ENCODE results near the gene RASSF10.

The RASSF10 gene

GRCh38 chr11:13046637-13047570 lies 37.8 kb downstream of the RASSF10 start:
- H3K27me3 Mint-ChIP-seq (ENCODE audit: low read depth, poor library complexity), result no peaks in the 10 kb centered on the region
- peaks cover 12% of the 10 kb centered on the region for H3K9me3 Mint-ChIP-seq
- no peaks in the 10 kb centered on the region for H3K4me1 Mint-ChIP-seq
- TF ChIP-seq CTCF (IDR thresholded peaks at IDR 0.05), result no peak
- H3K4me3 Mint-ChIP-seq, result no peak overlapping the region
- DNase-seq, result no peak
- no peak overlapping the region for H3K27ac Mint-ChIP-seq
- no peaks in the 10 kb centered on the region for H3K36me3 Mint-ChIP-seq (ENCODE audit: low read depth)

- Mint-ChIP-seq H3K27me3 (ENCODE audit: low read depth, poor library complexity) (no peaks in the 10 kb centered on the region), H3K4me3 (no peak overlapping the region)
These were observed 38.8 kb downstream of the RASSF10 start for GRCh38 chr11:13047884-13048283.

GRCh38 chr11:13051257-13051656 lies 42.1 kb downstream of the RASSF10 start:
- no peak for DNase-seq
- Mint-ChIP-seq H3K27me3 (ENCODE audit: low read depth, poor library complexity) (no peaks in the 10 kb centered on the region), H3K27ac (no peak overlapping the region), H3K4me3 (no peak overlapping the region), H3K4me1 (peaks cover 8% of the 10 kb centered on the region), H3K9me3 (peaks cover 12% of the 10 kb centered on the region), H3K36me3 (ENCODE audit: low read depth) (no peaks in the 10 kb centered on the region)
- no peak for TF ChIP-seq CTCF (IDR thresholded peaks at IDR 0.05)

More at GRCh38 chr11:13047884-13048283, 38.8 kb downstream of the RASSF10 start:
- no peak for TF ChIP-seq CTCF (IDR thresholded peaks at IDR 0.05)
- H3K27ac Mint-ChIP-seq, result no peak overlapping the region
- DNase-seq, result no peak
- peaks cover 12% of the 10 kb centered on the region for H3K9me3 Mint-ChIP-seq
- H3K36me3 Mint-ChIP-seq (ENCODE audit: low read depth), result no peaks in the 10 kb centered on the region
- H3K4me1 Mint-ChIP-seq, result peaks cover 4% of the 10 kb centered on the region

- Mint-ChIP-seq H3K4me1 (peaks cover 8% of the 10 kb centered on the region), H3K9me3 (peaks cover 12% of the 10 kb centered on the region), H3K36me3 (ENCODE audit: low read depth) (no peaks in the 10 kb centered on the region), H3K27me3 (ENCODE audit: low read depth, poor library complexity) (no peaks in the 10 kb centered on the region), H3K4me3 (no peak overlapping the region), H3K27ac (no peak overlapping the region)
- no peak for TF ChIP-seq CTCF (IDR thresholded peaks at IDR 0.05)
- no peak for DNase-seq
These were observed 43.0 kb downstream of the RASSF10 start for GRCh38 chr11:13052130-13052571.

- DNase-seq, result no peak
- Mint-ChIP-seq H3K4me1 (peaks cover 8% of the 10 kb centered on the region), H3K36me3 (ENCODE audit: low read depth) (no peaks in the 10 kb centered on the region), H3K27me3 (ENCODE audit: low read depth, poor library complexity) (no peaks in the 10 kb centered on the region), H3K27ac (no peak overlapping the region), H3K4me3 (no peak overlapping the region), H3K9me3 (peaks cover 12% of the 10 kb centered on the region)
- no peak for TF ChIP-seq CTCF (IDR thresholded peaks at IDR 0.05)
These were observed 44.3 kb downstream of the RASSF10 start for GRCh38 chr11:13053255-13053917.
